Muscle of leg (tissue), 11 donors: Measurements from ENCODE around the gene TTC13. TPM values are rescaled to one million over a fixed set of nuclear protein-coding genes. Genes with fewer than 3 reads are reported as not detected.
A peak's percentile ranks its signal among the peaks of the same experiment; 100 is the strongest.

Experiments
- DNase-seq: peaks from one replicate; pipeline ENCODE4 v3.0.0; 2013
- H3K27ac ChIP-seq: one replicate; pipeline ENCODE4 v1.5.1; 2013; ENCODE audit warnings: mild to moderate bottlenecking, low read length, control low read depth
- H3K27me3 ChIP-seq: one replicate; pipeline ENCODE4 v1.6.1; 2013; ENCODE audit warnings: low read length; ENCODE audit not compliant: control insufficient read depth, insufficient read depth
- H3K36me3 ChIP-seq: one replicate; pipeline ENCODE4 v1.6.1; 2013; ENCODE audit warnings: low read length; ENCODE audit not compliant: control insufficient read depth, insufficient read depth
- H3K4me1 ChIP-seq: one replicate; pipeline ENCODE4 v1.6.1; 2013; ENCODE audit warnings: low read length; ENCODE audit not compliant: control insufficient read depth, insufficient read depth
- H3K4me3 ChIP-seq: one replicate; pipeline ENCODE4 v1.5.1; 2013; ENCODE audit warnings: low read length, control low read depth
- H3K9me3 ChIP-seq: replicated peaks from 2 replicates; pipeline ENCODE4 v1.6.1; 2013; ENCODE audit warnings: low read depth, low read length; ENCODE audit not compliant: control insufficient read depth
- WGBS: methylation state at CpG from one replicate; pipeline ENCODE4 v1.1.5; 2013; ENCODE audit warnings: missing lambda C conversion rate; ENCODE audit not compliant: insufficient coverage; 5-methylcytosine and 5-hydroxymethylcytosine counted together
- polyA plus RNA-seq, 8 donors: library from polyadenylated mRNA; unstranded; fragments of 120-200 nt; gene quantifications; one replicate each; pipeline versions ENCODE4 v1.2.1 to v1.2.3, GENCODE V29; 2013; ENCODE audit warnings: inconsistent platforms in 1 of 8, low replicate concordance in 1 of 8; ENCODE audit not compliant: insufficient read length in 8 of 8, insufficient read depth in 1 of 8
- total RNA-seq: library from RNA; stranded (reverse); fragments of 120-200 nt; gene quantifications from one replicate; pipeline ENCODE4 v1.2.4, GENCODE V29; 2013

Gene TTC13
- total and polyA plus RNA-seq, 9 donors, result 12.7 to 19.8 (median 15.4) TPM

- peak; percentile 70 for DNase-seq
- WGBS, result 0% methylated on average over 56 of the region's 96 CpGs
- Histone ChIP-seq H3K36me3 (peaks cover 9% of the 10 kb centered on the region), H3K27me3 (no peaks in the 10 kb centered on the region), H3K4me3 (peak within 1 kb of the TSS; percentile 76), H3K4me1 (peaks cover 47% of the 10 kb centered on the region), H3K27ac (peak within 1 kb of the TSS; percentile 93), H3K9me3 (no peaks in the 10 kb centered on the region)
Observed at GRCh38 chr1:230867903-230868735, 110.5 kb downstream of the TTC13 start, which contains the start of gene C1orf198. C1orf198 (minus strand) TSS chr1:230868521; CDS start chr1:230868512, 9 bp downstream.

- Histone ChIP-seq H3K27me3 (no peaks in the 10 kb centered on the region), H3K4me3 (peak overlapping the region; percentile 76), H3K9me3 (no peaks in the 10 kb centered on the region), H3K27ac (peak overlapping the region; percentile 76), H3K4me1 (peaks cover 47% of the 10 kb centered on the region), H3K36me3 (peaks cover 9% of the 10 kb centered on the region)
- peak; percentile 63 for DNase-seq
- 17% methylated on average over 4 of the region's 17 CpGs for WGBS
Observed at GRCh38 chr1:230867101-230867902, 111.4 kb downstream of the TTC13 start.

GRCh38 chr1:230866171-230867070 lies 112.2 kb downstream of the TTC13 start:
- peak overlapping the region; percentile 76 for H3K4me3 ChIP-seq
- H3K4me1 ChIP-seq, result peaks cover 54% of the 10 kb centered on the region
- WGBS, result 34% methylated on average over 6 of the region's 9 CpGs
- H3K27me3 ChIP-seq, result no peaks in the 10 kb centered on the region
- DNase-seq, result peak; percentile 85
- H3K36me3 ChIP-seq, result peaks cover 13% of the 10 kb centered on the region
- H3K27ac ChIP-seq, result peak overlapping the region; percentile 76
- H3K9me3 ChIP-seq, result no peaks in the 10 kb centered on the region

GRCh38 chr1:230865062-230865817 lies 113.4 kb downstream of the TTC13 start:
- Histone ChIP-seq H3K36me3 (peaks cover 13% of the 10 kb centered on the region), H3K4me1 (peaks cover 51% of the 10 kb centered on the region), H3K27ac (no peak overlapping the region)

GRCh38 chr1:230864441-230864840 lies 114.2 kb downstream of the TTC13 start:
- Histone ChIP-seq H3K4me1 (peaks cover 53% of the 10 kb centered on the region), H3K36me3 (peaks cover 13% of the 10 kb centered on the region), H3K27me3 (no peaks in the 10 kb centered on the region), H3K9me3 (no peaks in the 10 kb centered on the region), H3K4me3 (no peak overlapping the region), H3K27ac (no peak overlapping the region)
- peak; percentile 36 for DNase-seq
- WGBS, result 36% methylated on average over 4 of the region's 9 CpGs

More at GRCh38 chr1:230865062-230865817, 113.4 kb downstream of the TTC13 start:
- H3K4me3 ChIP-seq, result no peak overlapping the region
- 67% methylated on average over 3 of the region's 8 CpGs for WGBS
- H3K27me3 ChIP-seq, result no peaks in the 10 kb centered on the region
- H3K9me3 ChIP-seq, result no peaks in the 10 kb centered on the region
- DNase-seq, result no peak

GRCh38 chr1:230863449-230863848 lies 115.2 kb downstream of the TTC13 start:
- DNase-seq, result no peak
- no peak overlapping the region for H3K4me3 ChIP-seq
- no peaks in the 10 kb centered on the region for H3K9me3 ChIP-seq
- no peaks in the 10 kb centered on the region for H3K27me3 ChIP-seq
- WGBS, result 62% methylated on average over 3 of the region's 6 CpGs
- peaks cover 55% of the 10 kb centered on the region for H3K4me1 ChIP-seq
- peaks cover 13% of the 10 kb centered on the region for H3K36me3 ChIP-seq
- no peak overlapping the region for H3K27ac ChIP-seq

GRCh38 chr1:230861970-230862595 lies 116.6 kb downstream of the TTC13 start:
- peaks cover 13% of the 10 kb centered on the region for H3K36me3 ChIP-seq
- H3K9me3 ChIP-seq, result no peaks in the 10 kb centered on the region
- no peaks in the 10 kb centered on the region for H3K27me3 ChIP-seq
- no peak overlapping the region for H3K27ac ChIP-seq
- DNase-seq, result peak; percentile 74
- no peak overlapping the region for H3K4me3 ChIP-seq
- peaks cover 62% of the 10 kb centered on the region for H3K4me1 ChIP-seq
- WGBS, result 86% methylated on average over 3 of the region's 4 CpGs

GRCh38 chr1:230861489-230861888 lies 117.2 kb downstream of the TTC13 start:
- Histone ChIP-seq H3K9me3 (no peaks in the 10 kb centered on the region), H3K36me3 (peaks cover 13% of the 10 kb centered on the region), H3K27ac (no peak overlapping the region), H3K4me3 (no peak overlapping the region), H3K4me1 (peaks cover 65% of the 10 kb centered on the region), H3K27me3 (no peaks in the 10 kb centered on the region)
- no peak for DNase-seq
- whole genome bisulfite sequencing, result 89% methylated on average over 5 of the region's 13 CpGs
